Thyroid gland (tissue), 4 donors: ENCODE data around the gene PRKCE. TPM values are rescaled to one million over a fixed set of nuclear protein-coding genes. Genes with fewer than 3 reads are reported as not detected.
A peak's percentile ranks its signal among the peaks of the same experiment; 100 is the strongest.

Experiments
- DNase-seq, 2 donors: peaks; one replicate each; pipeline ENCODE4 v3.0.0-alpha.2; 2019
- H3K27ac ChIP-seq, 3 donors: fragments of 200-600 bp; sonication (generic); 1 replicate in 2 of 3; 2 replicates in 1 of 3; pipeline ENCODE4 v1.5.1; 2016 to 2019; ENCODE audit warnings: mild to moderate bottlenecking in 1 of 3, moderate library complexity in 1 of 3
- H3K27me3 ChIP-seq: fragments of 200-600 bp; sonication (generic); one replicate; pipeline ENCODE4 v1.5.1; 2019
- H3K36me3 ChIP-seq, 2 donors: fragments of 200-600 bp; sonication (generic); one replicate each; pipeline ENCODE4 v1.5.1; 2016 to 2019
- H3K4me1 ChIP-seq, 2 donors: fragments of 200-600 bp; sonication (generic); one replicate each; pipeline ENCODE4 v1.5.1; 2017 to 2019
- H3K4me3 ChIP-seq, 3 donors: fragments of 200-600 bp; sonication (generic); replicated peaks in 1 of 3; 1 replicate in 2 of 3; 2 replicates in 1 of 3; pipeline ENCODE4 v1.5.1; 2016; ENCODE audit warnings: mild to moderate bottlenecking in 1 of 3
- H3K9me3 ChIP-seq: fragments of 200-600 bp; sonication (generic); one replicate; pipeline ENCODE4 v1.5.1; 2017
- CTCF ChIP-seq, 6 experiments: fragments of 200-600 bp in 3 of 6; fragments of 450-650 bp in 3 of 6; sonication (generic) in 3 of 6; IDR thresholded peaks; one replicate each; pipeline ENCODE4 v1.5.1; 2016 to 2019; ENCODE audit warnings: antibody characterized with exemption in 6 of 6, mild to moderate bottlenecking in 2 of 6, inconsistent platforms in 1 of 6, moderate library complexity in 1 of 6
- POLR2A ChIP-seq, 2 donors: fragments of 450-650 bp; IDR thresholded peaks; one replicate each; pipeline ENCODE4 v1.6.1; 2017; ENCODE audit warnings: antibody characterized with exemption in 2 of 2, mild to moderate bottlenecking in 2 of 2, moderate library complexity in 1 of 2
- WGBS, 2 donors: methylation state at CpG; one replicate each; pipeline ENCODE4 v1.1.5; 2017; 5-methylcytosine and 5-hydroxymethylcytosine counted together
- intact Hi-C: fragments of 100-400 bp; cut with DNase I; formaldehyde crosslinking; loops from one replicate; pipeline ENCODE4 v1.15.1; 2023
- total RNA-seq, 4 donors: library from RNA; depleted of rRNA; stranded (reverse); fragments of >200 nt; gene quantifications; one replicate each; pipeline ENCODE4 v1.2.3, GENCODE V29; 2016

The PRKCE gene
- total RNA-seq, 4 donors from 2014 or later: 8.4 to 35.3 (median 15.2) TPM

- TF ChIP-seq CTCF (IDR thresholded peaks at IDR 0.05): no peak
- TF ChIP-seq POLR2A (IDR thresholded peaks at IDR 0.05): no peak
- WGBS, 2 donors: 69 to 73% methylated on average over 5 of the region's 5 CpGs
- H3K27me3 ChIP-seq: no peaks in the 10 kb centered on the region
- H3K9me3 ChIP-seq: no peaks in the 10 kb centered on the region
- intact Hi-C loops: no loop called here
- DNase-seq: peak in 1 of 2 donors; percentile 12
- H3K4me3 ChIP-seq: no peak overlapping the region
- H3K27ac ChIP-seq: peak overlapping the region; percentile 80 to 94 (median 84)
- no peaks in the 10 kb centered on the region for H3K36me3 ChIP-seq
- H3K4me1 ChIP-seq: peaks cover 31 to 32% of the 10 kb centered on the region in 2 donors
These were observed 485.0 kb downstream of the PRKCE start for GRCh38 chr2:46136481-46136880.

- intact Hi-C loops: no loop called here
- no peaks in the 10 kb centered on the region for H3K27me3 ChIP-seq
- H3K27ac ChIP-seq: peak overlapping the region in 2 of 3 donors; percentile 84 to 94
- TF ChIP-seq POLR2A (IDR thresholded peaks at IDR 0.05) (no peak), CTCF (IDR thresholded peaks at IDR 0.05) (no peak)
- H3K9me3 ChIP-seq: no peaks in the 10 kb centered on the region
- 97 to 98% methylated on average over 2 of the region's 2 CpGs for WGBS, 2 donors
- no peaks in the 10 kb centered on the region for H3K36me3 ChIP-seq
- DNase-seq: no peak
- peaks cover 31 to 32% of the 10 kb centered on the region in 2 donors for H3K4me1 ChIP-seq
- H3K4me3 ChIP-seq: no peak overlapping the region
These were observed 485.5 kb downstream of the PRKCE start for GRCh38 chr2:46136953-46137352.

- WGBS, 2 donors: 90 to 96% methylated on average over 5 of the region's 5 CpGs
- H3K36me3 ChIP-seq: no peaks in the 10 kb centered on the region
- no peak overlapping the region for H3K27ac ChIP-seq
- intact Hi-C loops: no loop called here
- no peaks in the 10 kb centered on the region for H3K4me1 ChIP-seq
- DNase-seq: no peak
- TF ChIP-seq POLR2A (IDR thresholded peaks at IDR 0.05) (no peak), CTCF (IDR thresholded peaks at IDR 0.05) (no peak)
- H3K4me3 ChIP-seq: no peak overlapping the region
- no peaks in the 10 kb centered on the region for H3K27me3 ChIP-seq
- H3K9me3 ChIP-seq: no peaks in the 10 kb centered on the region
These were observed 491.3 kb downstream of the PRKCE start for GRCh38 chr2:46142546-46143428.

GRCh38 chr2:46143429-46144132 is 492.1 kb downstream of the PRKCE start:
- WGBS, 2 donors: 85 to 94% methylated on average over 9 of the region's 9 CpGs
- intact Hi-C loops: no loop called here
- no peak for DNase-seq
- TF ChIP-seq POLR2A (IDR thresholded peaks at IDR 0.05): no peak
- TF ChIP-seq CTCF (IDR thresholded peaks at IDR 0.05): no peak
- Histone ChIP-seq H3K36me3 (no peaks in the 10 kb centered on the region), H3K4me3 (no peak overlapping the region), H3K27ac (no peak overlapping the region), H3K27me3 (no peaks in the 10 kb centered on the region), H3K4me1 (no peaks in the 10 kb centered on the region), H3K9me3 (no peaks in the 10 kb centered on the region)
